Upper lobe of left lung (tissue), 6 donors: ENCODE data around the gene SPSB4. TPM values are rescaled to one million over a fixed set of nuclear protein-coding genes. Genes with fewer than 3 reads are reported as not detected.
A peak's percentile ranks its signal among the peaks of the same experiment; 100 is the strongest.

Source experiments
- ATAC-seq, 2 donors: fragments of 200-7000 bp; cut with Tn5 transposase; one replicate each; pipeline ENCODE4 v1.9.1; 2022; ENCODE audit warnings: mild to moderate bottlenecking in 2 of 2, moderate library complexity in 2 of 2; ENCODE audit not compliant: low FRiP score in 2 of 2
- DNase-seq, 2 donors: peaks; one replicate each; pipeline ENCODE4 v3.0.0-alpha.2; 2019 to 2020
- H3K27ac ChIP-seq, 4 donors: fragments of 200-600 bp; sonication (generic); one replicate each; pipeline ENCODE4 v1.5.1; 2016 to 2019
- H3K27me3 ChIP-seq, 4 donors: fragments of 200-600 bp; sonication (generic); one replicate each; pipeline ENCODE4 v1.5.1; 2017 to 2019
- H3K36me3 ChIP-seq, 4 donors: fragments of 200-600 bp; sonication (generic); one replicate each; pipeline ENCODE4 v1.5.1; 2016 to 2019
- H3K4me1 ChIP-seq, 4 donors: fragments of 200-600 bp; sonication (generic); one replicate each; pipeline ENCODE4 v1.5.1; 2018 to 2019
- H3K4me3 ChIP-seq, 4 donors: fragments of 200-600 bp; sonication (generic); one replicate each; pipeline ENCODE4 v1.5.1; 2017 to 2019; ENCODE audit warnings: mild to moderate bottlenecking in 2 of 4, moderate library complexity in 1 of 4
- H3K9me3 ChIP-seq, 4 donors: fragments of 200-600 bp; sonication (generic); one replicate each; pipeline ENCODE4 v1.5.1; 2018 to 2019
- EP300 ChIP-seq, 4 donors: sonication (generic); formaldehyde crosslinking; IDR thresholded peaks; one replicate each; pipeline ENCODE4 v1.5.1; 2017; ENCODE audit warnings: antibody characterized with exemption in 4 of 4, control low read depth in 2 of 4
- POLR2A ChIP-seq, 4 donors: fragments of 450-650 bp; IDR thresholded peaks; one replicate each; pipeline ENCODE4 v1.5.1; 2016 to 2017; ENCODE audit warnings: antibody characterized with exemption in 4 of 4, mild to moderate bottlenecking in 2 of 4
- POLR2AphosphoS5 ChIP-seq, 2 donors: sonication (generic); formaldehyde crosslinking; IDR thresholded peaks; one replicate each; pipeline ENCODE4 v1.5.1; 2017; ENCODE audit warnings: antibody characterized with exemption in 2 of 2
- WGBS, 2 donors: methylation state at CpG; one replicate each; pipeline ENCODE4 v1.1.5; 2017 to 2018; 5-methylcytosine and 5-hydroxymethylcytosine counted together
- total RNA-seq, 6 donors: library from RNA; depleted of rRNA in 4 of 6; stranded (reverse); fragments of >200 nt in 4 of 6; gene quantifications; one replicate each; pipeline versions ENCODE4 v1.1.0 to v1.2.1, GENCODE V29; 2016 to 2021
- TF ChIP-seq, protein P1 (sequence below), 6 experiments: fragments of 450-650 bp in 4 of 6; fragments of 200-600 bp in 2 of 6; sonication (generic) in 2 of 6; IDR thresholded peaks; one replicate each; pipeline ENCODE4 v1.5.1; 2016 to 2019; ENCODE audit warnings: antibody characterized with exemption in 6 of 6
- donor health status: DM: no; HTN: no; CAD: no; lungs with moderate emphysema.
- donor health status: DM: no; HTN: yes; CAD: no; lungs with severe emphysema.

Gene SPSB4
- total RNA-seq, 6 donors from 2014 or later = 0.29 to 4.2 (median 1.1) TPM; not detected in 1

- no peaks in the 10 kb centered on the region for H3K27me3 ChIP-seq
- DNase-seq (peak in 1 of 2 donors; percentile 41), ATAC-seq (no peak)
- H3K9me3 ChIP-seq = no peaks in the 10 kb centered on the region
- WGBS, 2 donors = 70 to 86% methylated on average over 8 to 16 of the region's 16 CpGs
- no peaks in the 10 kb centered on the region for H3K36me3 ChIP-seq
- H3K4me1 ChIP-seq = no peaks in the 10 kb centered on the region
- TF ChIP-seq, protein P1, sequence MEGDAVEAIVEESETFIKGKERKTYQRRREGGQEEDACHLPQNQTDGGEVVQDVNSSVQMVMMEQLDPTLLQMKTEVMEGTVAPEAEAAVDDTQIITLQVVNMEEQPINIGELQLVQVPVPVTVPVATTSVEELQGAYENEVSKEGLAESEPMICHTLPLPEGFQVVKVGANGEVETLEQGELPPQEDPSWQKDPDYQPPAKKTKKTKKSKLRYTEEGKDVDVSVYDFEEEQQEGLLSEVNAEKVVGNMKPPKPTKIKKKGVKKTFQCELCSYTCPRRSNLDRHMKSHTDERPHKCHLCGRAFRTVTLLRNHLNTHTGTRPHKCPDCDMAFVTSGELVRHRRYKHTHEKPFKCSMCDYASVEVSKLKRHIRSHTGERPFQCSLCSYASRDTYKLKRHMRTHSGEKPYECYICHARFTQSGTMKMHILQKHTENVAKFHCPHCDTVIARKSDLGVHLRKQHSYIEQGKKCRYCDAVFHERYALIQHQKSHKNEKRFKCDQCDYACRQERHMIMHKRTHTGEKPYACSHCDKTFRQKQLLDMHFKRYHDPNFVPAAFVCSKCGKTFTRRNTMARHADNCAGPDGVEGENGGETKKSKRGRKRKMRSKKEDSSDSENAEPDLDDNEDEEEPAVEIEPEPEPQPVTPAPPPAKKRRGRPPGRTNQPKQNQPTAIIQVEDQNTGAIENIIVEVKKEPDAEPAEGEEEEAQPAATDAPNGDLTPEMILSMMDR (IDR thresholded peaks at IDR 0.05) = no peak
- TF ChIP-seq EP300 (IDR thresholded peaks at IDR 0.05) = no peak
- TF ChIP-seq POLR2AphosphoS5 (IDR thresholded peaks at IDR 0.05) = no peak
- no peak for TF ChIP-seq POLR2A (IDR thresholded peaks at IDR 0.05)
- no peak overlapping the region for H3K4me3 ChIP-seq
- H3K27ac ChIP-seq = no peak overlapping the region
Observed at GRCh38 chr3:141122455-141123030, 71.4 kb downstream of the SPSB4 start.

- 75 to 82% methylated on average over 4 of the region's 4 CpGs for WGBS, 2 donors
- Histone ChIP-seq H3K9me3 (no peaks in the 10 kb centered on the region), H3K4me1 (no peaks in the 10 kb centered on the region), H3K4me3 (no peak overlapping the region), H3K27me3 (no peaks in the 10 kb centered on the region), H3K27ac (no peak overlapping the region), H3K36me3 (no peaks in the 10 kb centered on the region)
- ATAC-seq (peak in 1 of 2 donors; percentile 51), DNase-seq (no peak)
- TF ChIP-seq, protein P1 (IDR thresholded peaks at IDR 0.05) = no peak
- no peak for TF ChIP-seq EP300 (IDR thresholded peaks at IDR 0.05)
- no peak for TF ChIP-seq POLR2A (IDR thresholded peaks at IDR 0.05)
- no peak for TF ChIP-seq POLR2AphosphoS5 (IDR thresholded peaks at IDR 0.05)
Observed at GRCh38 chr3:141123677-141124410, 72.7 kb downstream of the SPSB4 start.

GRCh38 chr3:141124715-141125114 lies 73.6 kb downstream of the SPSB4 start:
- no peak overlapping the region for H3K27ac ChIP-seq
- H3K4me1 ChIP-seq = no peaks in the 10 kb centered on the region
- H3K36me3 ChIP-seq = no peaks in the 10 kb centered on the region
- DNase-seq (no peak), ATAC-seq (no peak)
- H3K4me3 ChIP-seq = no peak overlapping the region
- 78% methylated on average over 5 of the region's 5 CpGs for WGBS, 2 donors
- no peak for TF ChIP-seq EP300 (IDR thresholded peaks at IDR 0.05)
- H3K27me3 ChIP-seq = no peaks in the 10 kb centered on the region
- no peaks in the 10 kb centered on the region for H3K9me3 ChIP-seq

- Histone ChIP-seq H3K36me3 (no peaks in the 10 kb centered on the region), H3K9me3 (no peaks in the 10 kb centered on the region), H3K27me3 (no peaks in the 10 kb centered on the region), H3K4me3 (no peak overlapping the region), H3K27ac (no peak overlapping the region), H3K4me1 (no peaks in the 10 kb centered on the region)
- no peak for DNase-seq
- ATAC-seq = no peak
- TF ChIP-seq, protein P1 (IDR thresholded peaks at IDR 0.05) = no peak
- TF ChIP-seq EP300 (IDR thresholded peaks at IDR 0.05) (no peak), POLR2AphosphoS5 (IDR thresholded peaks at IDR 0.05) (no peak), POLR2A (IDR thresholded peaks at IDR 0.05) (no peak)
Observed at GRCh38 chr3:141125351-141125750, 74.2 kb downstream of the SPSB4 start.

GRCh38 chr3:141126661-141127343 lies 75.7 kb downstream of the SPSB4 start:
- Histone ChIP-seq H3K4me3 (no peak overlapping the region), H3K9me3 (no peaks in the 10 kb centered on the region), H3K27me3 (no peaks in the 10 kb centered on the region), H3K4me1 (no peaks in the 10 kb centered on the region), H3K27ac (no peak overlapping the region), H3K36me3 (no peaks in the 10 kb centered on the region)
- no peak for TF ChIP-seq POLR2AphosphoS5 (IDR thresholded peaks at IDR 0.05)
- no peak for TF ChIP-seq EP300 (IDR thresholded peaks at IDR 0.05)
- TF ChIP-seq POLR2A (IDR thresholded peaks at IDR 0.05) = no peak
- TF ChIP-seq, protein P1 (IDR thresholded peaks at IDR 0.05) = no peak
- DNase-seq (no peak), ATAC-seq (no peak)
- WGBS, 2 donors = 86 to 91% methylated on average over 9 of the region's 9 CpGs
